ENCODE data around the gene UTP15. TPM values are rescaled to one million over a fixed set of nuclear protein-coding genes. Genes with fewer than 3 reads are reported as not detected.

UTP15 gene
- total and polyA plus RNA-seq, 10 of the 15 experiments (the other 5 are each of a cell fraction or from before 2014, with no cell fraction given) = 22.5 to 39.4 (median 29.6) TPM

DNA sequence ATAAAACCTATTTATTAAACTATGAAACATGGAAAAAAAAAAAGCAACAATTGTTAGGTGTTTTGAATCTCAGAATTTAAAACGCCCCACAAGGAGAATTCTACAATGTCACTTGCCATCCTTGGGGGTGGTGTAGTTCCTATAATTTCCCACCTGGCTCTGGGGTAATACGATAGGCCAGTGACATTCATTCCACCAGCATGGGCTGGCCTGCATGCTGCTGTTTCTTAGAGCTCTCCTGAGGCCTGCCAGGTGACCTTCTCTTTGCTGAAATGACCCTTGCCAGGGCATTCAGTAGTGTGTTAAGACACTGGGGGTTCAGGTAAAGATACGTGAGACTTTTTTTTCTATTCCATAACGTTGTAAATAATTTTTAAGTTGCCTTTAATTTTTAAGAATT, 50.4 kb downstream of the UTP15 start:
- SMC1A ChIA-PET (ENCODE audit: uncharacterized antibody, unreplicated experiment) = interaction anchor here (2.1 kb wide), 1 partner anchor 25 kb away, joined by 5 read pairs; no protein-coding TSS in a partner anchor
- no peaks in the 10 kb centered on the region for H3K79me2 ChIP-seq (ENCODE audit: control insufficient read depth, insufficient read depth, low read length)
- no peak overlapping the region for H3K9ac ChIP-seq (ENCODE audit: control insufficient read depth, insufficient read depth, low read length)
- ATAC-seq = no peak
- H3K36me3 ChIP-seq (ENCODE audit: control insufficient read depth in 2 of 2, insufficient read depth in 2 of 2, low read length in 1 of 2) = no peaks in the 10 kb centered on the region
- RAD21 ChIA-PET (ENCODE audit: unreplicated experiment) = no interaction called here
- no peak for FAIRE-seq
- CTCF ChIA-PET = interaction anchor here (1.5 to 1.6 kb wide), 2 partner anchors 25 to 167 kb away, joined by 5 read pairs; no protein-coding TSS in a partner anchor
- intact Hi-C loops (cut with micrococcal nuclease; ENCODE audit: unreplicated experiment) (no loop called here), in situ Hi-C loops (cut with MboI) (no loop called here)
- H3K4me3 ChIP-seq = no peak overlapping the region
- POLR2A ChIA-PET = no interaction called here
- no peak overlapping the region for H3K27ac ChIP-seq (ENCODE audit: control insufficient read depth, insufficient read depth)
- peaks cover 7% of the 10 kb centered on the region for H3K4me1 ChIP-seq (ENCODE audit: control insufficient read depth, insufficient read depth, low read length)
- BruUV-seq (replicated peaks) = no TSS peak
- no peak for DNase-seq (ENCODE audit: low read depth, low spot score)
- H3K4me2 ChIP-seq (ENCODE audit: control insufficient read depth, insufficient read depth) = no peak overlapping the region
- no peaks in the 10 kb centered on the region for H3K9me3 ChIP-seq (replicated peaks; ENCODE audit: control insufficient read depth, insufficient read depth, low read length)
- WGBS (ENCODE audit: insufficient coverage, insufficient replicate concordance, low lambda C conversion rate, missing lambda C conversion rate) = 40% methylated on average over 4 of the region's 4 CpGs
- no peak overlapping the region for H2AFZ ChIP-seq (ENCODE audit: control insufficient read depth, low read depth, low read length)
- no peaks in the 10 kb centered on the region for H3K27me3 ChIP-seq (replicated peaks in 1 of 2; ENCODE audit: control insufficient read depth in 2 of 2, insufficient read depth in 2 of 2, low read length in 1 of 2)
- no peaks in the 10 kb centered on the region for H4K20me1 ChIP-seq (ENCODE audit: control insufficient read depth, insufficient read depth)
- TF ChIP-seq, protein P1, sequence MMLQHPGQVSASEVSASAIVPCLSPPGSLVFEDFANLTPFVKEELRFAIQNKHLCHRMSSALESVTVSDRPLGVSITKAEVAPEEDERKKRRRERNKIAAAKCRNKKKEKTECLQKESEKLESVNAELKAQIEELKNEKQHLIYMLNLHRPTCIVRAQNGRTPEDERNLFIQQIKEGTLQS (IDR thresholded peaks at IDR 0.05; ENCODE audit: borderline replicate concordance, extremely low read depth, low read depth, low read length) = no peak
- TF ChIP-seq, protein P2, sequence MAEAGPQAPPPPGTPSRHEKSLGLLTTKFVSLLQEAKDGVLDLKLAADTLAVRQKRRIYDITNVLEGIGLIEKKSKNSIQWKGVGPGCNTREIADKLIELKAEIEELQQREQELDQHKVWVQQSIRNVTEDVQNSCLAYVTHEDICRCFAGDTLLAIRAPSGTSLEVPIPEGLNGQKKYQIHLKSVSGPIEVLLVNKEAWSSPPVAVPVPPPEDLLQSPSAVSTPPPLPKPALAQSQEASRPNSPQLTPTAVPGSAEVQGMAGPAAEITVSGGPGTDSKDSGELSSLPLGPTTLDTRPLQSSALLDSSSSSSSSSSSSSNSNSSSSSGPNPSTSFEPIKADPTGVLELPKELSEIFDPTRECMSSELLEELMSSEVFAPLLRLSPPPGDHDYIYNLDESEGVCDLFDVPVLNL (IDR thresholded peaks at IDR 0.05; ENCODE audit: low read depth, low read length) = no peak
- TF ChIP-seq, protein P3, sequence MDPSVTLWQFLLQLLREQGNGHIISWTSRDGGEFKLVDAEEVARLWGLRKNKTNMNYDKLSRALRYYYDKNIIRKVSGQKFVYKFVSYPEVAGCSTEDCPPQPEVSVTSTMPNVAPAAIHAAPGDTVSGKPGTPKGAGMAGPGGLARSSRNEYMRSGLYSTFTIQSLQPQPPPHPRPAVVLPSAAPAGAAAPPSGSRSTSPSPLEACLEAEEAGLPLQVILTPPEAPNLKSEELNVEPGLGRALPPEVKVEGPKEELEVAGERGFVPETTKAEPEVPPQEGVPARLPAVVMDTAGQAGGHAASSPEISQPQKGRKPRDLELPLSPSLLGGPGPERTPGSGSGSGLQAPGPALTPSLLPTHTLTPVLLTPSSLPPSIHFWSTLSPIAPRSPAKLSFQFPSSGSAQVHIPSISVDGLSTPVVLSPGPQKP (IDR thresholded peaks at IDR 0.05; ENCODE audit: low read depth, low read length) = no peak
- TF ChIP-seq, protein P4, sequence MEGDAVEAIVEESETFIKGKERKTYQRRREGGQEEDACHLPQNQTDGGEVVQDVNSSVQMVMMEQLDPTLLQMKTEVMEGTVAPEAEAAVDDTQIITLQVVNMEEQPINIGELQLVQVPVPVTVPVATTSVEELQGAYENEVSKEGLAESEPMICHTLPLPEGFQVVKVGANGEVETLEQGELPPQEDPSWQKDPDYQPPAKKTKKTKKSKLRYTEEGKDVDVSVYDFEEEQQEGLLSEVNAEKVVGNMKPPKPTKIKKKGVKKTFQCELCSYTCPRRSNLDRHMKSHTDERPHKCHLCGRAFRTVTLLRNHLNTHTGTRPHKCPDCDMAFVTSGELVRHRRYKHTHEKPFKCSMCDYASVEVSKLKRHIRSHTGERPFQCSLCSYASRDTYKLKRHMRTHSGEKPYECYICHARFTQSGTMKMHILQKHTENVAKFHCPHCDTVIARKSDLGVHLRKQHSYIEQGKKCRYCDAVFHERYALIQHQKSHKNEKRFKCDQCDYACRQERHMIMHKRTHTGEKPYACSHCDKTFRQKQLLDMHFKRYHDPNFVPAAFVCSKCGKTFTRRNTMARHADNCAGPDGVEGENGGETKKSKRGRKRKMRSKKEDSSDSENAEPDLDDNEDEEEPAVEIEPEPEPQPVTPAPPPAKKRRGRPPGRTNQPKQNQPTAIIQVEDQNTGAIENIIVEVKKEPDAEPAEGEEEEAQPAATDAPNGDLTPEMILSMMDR (IDR thresholded peaks at IDR 0.05 in 2 of 3, conservative IDR thresholded peaks at IDR 0.05 in 1 of 3; ENCODE audit: control insufficient read depth in 2 of 3, extremely low read depth in 1 of 3, insufficient read depth in 1 of 3, low read depth in 3 of 3, low read length in 3 of 3) = no peak
- TF ChIP-seq NBN (IDR thresholded peaks at IDR 0.05) (no peak), MXI1 (IDR thresholded peaks at IDR 0.05; ENCODE audit: low read depth, low read length) (no peak), EZH2 (IDR thresholded peaks at IDR 0.05; ENCODE audit: borderline replicate concordance, control insufficient read depth, low read depth, low read length) (no peak), SMAD1 (IDR thresholded peaks at IDR 0.05; ENCODE audit: low read depth, partially characterized antibody) (no peak), IKZF2 (IDR thresholded peaks at IDR 0.05) (no peak), HDAC6 (IDR thresholded peaks at IDR 0.05; ENCODE audit: unreplicated experiment) (no peak)
- TF ChIP-seq, protein P5, sequence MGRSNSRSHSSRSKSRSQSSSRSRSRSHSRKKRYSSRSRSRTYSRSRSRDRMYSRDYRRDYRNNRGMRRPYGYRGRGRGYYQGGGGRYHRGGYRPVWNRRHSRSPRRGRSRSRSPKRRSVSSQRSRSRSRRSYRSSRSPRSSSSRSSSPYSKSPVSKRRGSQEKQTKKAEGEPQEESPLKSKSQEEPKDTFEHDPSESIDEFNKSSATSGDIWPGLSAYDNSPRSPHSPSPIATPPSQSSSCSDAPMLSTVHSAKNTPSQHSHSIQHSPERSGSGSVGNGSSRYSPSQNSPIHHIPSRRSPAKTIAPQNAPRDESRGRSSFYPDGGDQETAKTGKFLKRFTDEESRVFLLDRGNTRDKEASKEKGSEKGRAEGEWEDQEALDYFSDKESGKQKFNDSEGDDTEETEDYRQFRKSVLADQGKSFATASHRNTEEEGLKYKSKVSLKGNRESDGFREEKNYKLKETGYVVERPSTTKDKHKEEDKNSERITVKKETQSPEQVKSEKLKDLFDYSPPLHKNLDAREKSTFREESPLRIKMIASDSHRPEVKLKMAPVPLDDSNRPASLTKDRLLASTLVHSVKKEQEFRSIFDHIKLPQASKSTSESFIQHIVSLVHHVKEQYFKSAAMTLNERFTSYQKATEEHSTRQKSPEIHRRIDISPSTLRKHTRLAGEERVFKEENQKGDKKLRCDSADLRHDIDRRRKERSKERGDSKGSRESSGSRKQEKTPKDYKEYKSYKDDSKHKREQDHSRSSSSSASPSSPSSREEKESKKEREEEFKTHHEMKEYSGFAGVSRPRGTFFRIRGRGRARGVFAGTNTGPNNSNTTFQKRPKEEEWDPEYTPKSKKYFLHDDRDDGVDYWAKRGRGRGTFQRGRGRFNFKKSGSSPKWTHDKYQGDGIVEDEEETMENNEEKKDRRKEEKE (IDR thresholded peaks at IDR 0.05) = no peak
- TF ChIP-seq, protein P6, sequence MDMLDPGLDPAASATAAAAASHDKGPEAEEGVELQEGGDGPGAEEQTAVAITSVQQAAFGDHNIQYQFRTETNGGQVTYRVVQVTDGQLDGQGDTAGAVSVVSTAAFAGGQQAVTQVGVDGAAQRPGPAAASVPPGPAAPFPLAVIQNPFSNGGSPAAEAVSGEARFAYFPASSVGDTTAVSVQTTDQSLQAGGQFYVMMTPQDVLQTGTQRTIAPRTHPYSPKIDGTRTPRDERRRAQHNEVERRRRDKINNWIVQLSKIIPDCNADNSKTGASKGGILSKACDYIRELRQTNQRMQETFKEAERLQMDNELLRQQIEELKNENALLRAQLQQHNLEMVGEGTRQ (IDR thresholded peaks at IDR 0.05; ENCODE audit: borderline replicate concordance, low read depth, low read length) = no peak
- TF ChIP-seq, protein P7, sequence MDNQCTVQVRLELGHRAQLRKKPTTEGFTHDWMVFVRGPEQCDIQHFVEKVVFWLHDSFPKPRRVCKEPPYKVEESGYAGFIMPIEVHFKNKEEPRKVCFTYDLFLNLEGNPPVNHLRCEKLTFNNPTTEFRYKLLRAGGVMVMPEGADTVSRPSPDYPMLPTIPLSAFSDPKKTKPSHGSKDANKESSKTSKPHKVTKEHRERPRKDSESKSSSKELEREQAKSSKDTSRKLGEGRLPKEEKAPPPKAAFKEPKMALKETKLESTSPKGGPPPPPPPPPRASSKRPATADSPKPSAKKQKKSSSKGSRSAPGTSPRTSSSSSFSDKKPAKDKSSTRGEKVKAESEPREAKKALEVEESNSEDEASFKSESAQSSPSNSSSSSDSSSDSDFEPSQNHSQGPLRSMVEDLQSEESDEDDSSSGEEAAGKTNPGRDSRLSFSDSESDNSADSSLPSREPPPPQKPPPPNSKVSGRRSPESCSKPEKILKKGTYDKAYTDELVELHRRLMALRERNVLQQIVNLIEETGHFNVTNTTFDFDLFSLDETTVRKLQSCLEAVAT (IDR thresholded peaks at IDR 0.05) = no peak

Data from GM12878 (cell line).